Skin epidermis (tissue), 12 donors: ENCODE results near the gene CTAGE15.
"Not testable (repeated sequence)": the region's sequence is repeated elsewhere in the genome, so short reads cannot be mapped to it uniquely, and the experiment has no call there.

Source experiments
- H3K27ac ChIP-seq, 21 experiments: fragments of 200-600 bp; sonication (generic) in 11 of 21; one replicate each; pipeline ENCODE4 v1.5.0; 2020; ENCODE audit warnings: mild to moderate bottlenecking in 3 of 21, inconsistent platforms in 2 of 21, moderate library complexity in 2 of 21
- H3K4me3 ChIP-seq, 7 experiments: fragments of 200-600 bp; sonication (generic) in 2 of 7; one replicate each; pipeline ENCODE4 v1.5.0; 2020; ENCODE audit warnings: inconsistent platforms in 2 of 7, mild to moderate bottlenecking in 2 of 7, moderate library complexity in 1 of 7

The CTAGE15 gene, protein sequence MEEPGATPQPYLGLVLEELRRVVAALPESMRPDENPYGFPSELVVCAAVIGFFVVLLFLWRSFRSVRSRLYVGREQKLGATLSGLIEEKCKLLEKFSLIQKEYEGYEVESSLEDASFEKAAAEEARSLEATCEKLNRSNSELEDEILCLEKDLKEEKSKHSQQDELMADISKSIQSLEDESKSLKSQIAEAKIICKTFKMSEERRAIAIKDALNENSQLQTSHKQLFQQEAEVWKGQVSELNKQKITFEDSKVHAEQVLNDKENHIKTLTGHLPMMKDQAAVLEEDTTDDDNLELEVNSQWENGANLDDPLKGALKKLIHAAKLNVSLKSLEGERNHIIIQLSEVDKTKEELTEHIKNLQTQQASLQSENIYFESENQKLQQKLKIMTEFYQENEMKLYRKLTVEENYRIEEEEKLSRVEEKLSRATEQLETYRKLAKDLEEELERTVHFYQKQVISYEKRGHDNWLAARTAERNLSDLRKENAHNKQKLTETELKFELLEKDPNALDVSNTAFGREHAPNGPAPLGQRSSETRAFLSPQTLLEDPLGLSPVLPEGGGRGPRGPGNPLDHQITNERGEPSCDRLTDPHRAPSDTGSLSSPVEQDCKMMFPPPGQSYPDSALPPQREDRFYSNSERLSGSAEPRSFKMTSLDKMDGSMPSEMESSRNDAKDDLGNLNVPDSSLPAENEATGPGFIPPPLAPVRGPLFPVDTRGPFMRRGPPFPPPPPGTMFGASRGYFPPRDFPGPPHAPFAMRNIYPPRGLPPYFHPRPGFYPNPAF

DNA sequence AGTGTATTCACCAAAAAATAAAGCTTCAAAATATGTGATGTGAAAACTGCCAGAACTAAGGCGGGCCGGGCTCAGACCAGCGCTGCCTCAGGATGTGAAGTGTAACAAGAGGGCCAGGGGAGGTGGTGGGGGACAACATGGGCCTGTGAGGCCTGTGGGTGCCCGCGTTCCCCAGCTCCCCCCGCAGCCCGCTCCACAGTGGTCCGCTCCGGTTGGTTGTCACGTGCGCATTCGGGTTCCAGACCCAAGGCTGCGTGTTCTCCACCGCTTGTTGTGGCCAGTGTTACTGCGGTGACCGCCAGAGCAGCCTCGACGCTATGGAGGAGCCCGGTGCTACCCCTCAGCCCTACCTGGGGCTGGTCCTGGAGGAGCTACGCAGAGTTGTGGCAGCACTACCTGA is at the start of gene CTAGE15:
TSS of gene CTAGE15 (plus strand) at position 301 of the 400 bp plus-strand sequence. CDS start at position 318, 17 bp downstream.
- H3K27ac ChIP-seq, H3K4me3 ChIP-seq: not testable (repeated sequence)

DNA sequence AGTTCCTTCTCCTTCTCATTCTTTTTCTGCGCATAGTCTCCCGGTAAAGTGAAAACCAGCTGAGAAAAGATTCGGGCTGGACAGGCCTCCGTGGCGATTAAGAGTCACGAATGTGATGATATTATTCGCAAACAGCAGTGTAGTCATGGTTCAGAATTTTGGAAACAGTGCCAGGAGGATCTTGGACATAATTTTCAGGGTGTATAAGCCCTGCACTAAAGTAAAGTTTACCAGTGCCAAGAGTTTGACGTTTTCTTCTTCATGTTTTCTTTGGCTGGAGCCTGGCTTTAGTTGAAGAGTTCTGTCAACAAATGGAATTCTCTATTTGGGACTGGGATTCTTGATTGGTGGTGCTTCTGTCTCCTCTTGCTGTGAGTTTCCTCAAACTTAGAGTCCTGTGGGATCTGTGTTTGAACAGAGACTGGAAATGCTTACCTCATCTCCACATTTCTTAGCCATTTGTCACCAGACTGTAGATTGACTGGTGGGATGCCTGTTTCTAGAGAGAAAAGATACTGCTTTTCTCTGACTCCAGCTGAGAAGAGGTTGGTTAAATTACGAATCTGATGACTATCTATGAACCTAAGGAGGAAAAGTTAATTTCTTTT is 49.2 kb upstream of the CTAGE15 start:
- not testable (repeated sequence) for H3K27ac ChIP-seq, H3K4me3 ChIP-seq

DNA sequence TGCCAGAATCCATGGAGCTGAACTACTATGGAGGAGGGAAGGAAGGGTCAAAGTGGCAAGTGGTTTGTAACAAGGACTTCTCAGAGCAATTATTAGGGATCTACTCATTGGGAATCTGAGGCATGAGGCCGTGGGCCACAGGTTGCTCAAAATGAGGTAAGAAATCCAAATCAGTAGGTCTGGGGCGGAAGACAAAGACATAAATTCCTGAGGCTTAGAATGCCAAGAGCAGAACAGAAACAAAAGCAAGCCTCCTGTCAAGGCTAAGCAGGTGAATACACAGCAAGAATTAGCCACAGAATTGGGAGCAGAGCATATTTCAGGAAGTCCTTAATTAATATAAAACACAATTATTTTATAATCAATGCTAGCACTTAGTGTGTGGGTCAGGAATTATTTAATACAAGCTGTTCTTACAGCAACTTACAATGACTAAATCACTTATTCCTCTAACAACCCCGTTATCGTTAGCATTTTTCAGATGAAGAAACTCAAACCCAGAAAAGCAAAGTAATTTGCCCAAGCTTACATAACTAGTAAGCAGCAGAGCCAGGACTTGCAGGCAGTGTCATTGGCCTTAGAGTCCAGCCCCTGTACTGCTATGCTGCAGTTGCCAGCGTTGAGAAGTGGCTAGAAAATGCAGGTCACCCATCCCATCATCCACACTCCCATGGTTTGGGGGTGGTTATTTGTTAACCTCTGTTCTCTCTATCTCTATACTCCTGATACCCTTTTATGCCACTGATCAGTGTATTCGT is 40.3 kb upstream of the CTAGE15 start:
- not testable (repeated sequence) for H3K27ac ChIP-seq

DNA sequence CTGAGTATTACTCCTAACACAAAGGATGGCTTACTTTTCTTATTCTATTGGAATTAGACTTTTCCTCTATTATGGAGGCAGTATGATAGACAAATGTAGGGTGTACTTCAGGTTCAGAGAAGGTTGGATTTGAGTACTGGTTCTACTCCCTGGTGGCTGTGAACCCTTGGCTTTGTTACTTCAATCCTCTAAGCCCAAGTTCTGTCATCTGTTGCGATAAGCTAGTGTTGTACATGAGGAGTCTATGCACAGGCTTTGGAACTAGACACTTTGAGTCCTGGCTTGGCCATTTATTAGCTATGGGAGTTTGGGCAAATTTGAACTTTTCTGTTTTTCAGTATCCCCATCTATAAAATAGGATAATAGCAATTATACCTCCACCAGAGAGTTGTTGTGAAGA is 39.7 kb upstream of the CTAGE15 start:
- not testable (repeated sequence) for H3K27ac ChIP-seq, H3K4me3 ChIP-seq

More for the DNA sequence above, 40.3 kb upstream of the CTAGE15 start:
- not testable (repeated sequence) for H3K4me3 ChIP-seq

DNA sequence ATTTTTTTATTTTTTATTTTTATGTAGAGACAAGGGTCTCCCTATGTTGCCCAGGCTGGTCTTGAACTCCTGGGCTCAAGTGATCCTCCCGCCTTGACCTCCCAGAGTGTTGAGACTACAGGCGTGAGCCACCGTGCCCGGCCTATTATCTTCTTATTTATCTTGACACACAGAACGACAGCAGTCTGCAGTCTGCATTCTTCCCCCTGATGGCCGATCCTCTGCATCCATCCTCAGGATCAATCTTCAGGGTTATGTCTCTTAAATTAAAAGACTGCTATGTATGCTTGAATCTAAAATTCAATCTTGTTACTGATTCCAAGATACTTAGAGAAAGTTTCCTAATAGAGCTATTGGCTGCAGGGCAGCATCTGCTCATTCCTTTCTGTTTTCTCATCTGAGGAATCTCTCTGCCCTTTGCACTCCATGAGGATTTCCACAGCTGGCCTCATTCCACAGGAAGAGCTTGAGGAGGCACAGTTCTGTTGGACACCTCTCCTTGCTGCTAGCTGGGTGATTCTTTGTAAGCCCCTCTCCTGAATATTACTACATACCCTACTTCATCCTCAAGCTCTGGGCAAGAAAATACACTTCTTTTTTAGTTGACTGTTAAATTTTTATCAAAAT is 38.3 kb upstream of the CTAGE15 start:
- not testable (repeated sequence) for H3K27ac ChIP-seq, H3K4me3 ChIP-seq

DNA sequence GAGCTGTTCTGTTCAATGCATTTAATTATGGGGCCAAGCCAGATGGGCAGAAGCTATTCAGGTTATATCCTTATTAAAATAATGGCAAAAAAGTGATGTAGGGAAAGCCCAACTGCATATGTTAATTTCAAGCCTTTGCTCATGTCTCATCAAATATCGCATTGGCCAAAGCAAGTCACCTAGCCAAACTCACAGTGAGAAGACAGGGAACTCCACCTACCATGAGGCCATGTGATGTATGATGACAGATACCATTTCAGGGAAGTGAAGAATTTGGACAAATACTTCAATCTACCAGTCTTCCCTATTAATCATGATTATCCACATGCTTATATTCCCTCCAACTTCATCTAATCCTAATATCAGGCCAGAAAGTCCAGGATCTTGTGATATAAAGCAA is 35.2 kb upstream of the CTAGE15 start:
- H3K4me3 ChIP-seq, H3K27ac ChIP-seq: not testable (repeated sequence)

DNA sequence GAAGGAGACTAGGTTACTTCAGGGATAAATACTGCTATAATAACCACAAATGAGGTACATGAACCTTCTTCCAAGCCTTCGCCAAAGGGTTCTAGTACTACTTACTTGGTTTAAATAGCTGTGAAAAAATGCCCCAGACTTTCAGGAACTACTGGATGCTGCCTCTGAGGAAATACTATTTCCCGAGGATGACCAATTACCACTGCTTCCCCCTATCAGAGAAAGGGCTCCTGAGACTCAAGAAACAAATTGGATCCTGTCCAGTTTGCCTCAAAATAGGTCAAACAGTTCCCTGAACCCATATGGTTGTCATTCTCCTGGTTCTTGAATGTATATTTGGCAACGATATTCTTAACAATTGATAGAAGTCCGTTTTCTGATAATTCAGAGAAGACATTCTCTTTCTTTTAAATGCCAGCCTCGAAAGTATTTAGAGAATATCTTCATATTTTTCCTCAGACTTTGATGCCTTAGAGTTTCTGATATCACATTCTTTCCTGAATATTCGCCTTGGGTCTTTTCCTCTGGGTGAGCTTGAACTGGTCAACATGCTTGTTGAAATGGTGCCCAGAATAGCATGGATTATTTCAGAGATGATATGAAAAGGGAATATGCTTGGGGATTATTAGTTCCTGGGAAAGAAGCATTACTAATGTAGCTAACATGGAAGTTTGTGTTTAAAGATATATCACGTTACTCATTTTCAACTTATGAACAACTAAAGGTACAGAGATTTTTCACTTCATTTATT is 28.1 kb upstream of the CTAGE15 start:
- H3K27ac ChIP-seq = not testable (repeated sequence)

DNA sequence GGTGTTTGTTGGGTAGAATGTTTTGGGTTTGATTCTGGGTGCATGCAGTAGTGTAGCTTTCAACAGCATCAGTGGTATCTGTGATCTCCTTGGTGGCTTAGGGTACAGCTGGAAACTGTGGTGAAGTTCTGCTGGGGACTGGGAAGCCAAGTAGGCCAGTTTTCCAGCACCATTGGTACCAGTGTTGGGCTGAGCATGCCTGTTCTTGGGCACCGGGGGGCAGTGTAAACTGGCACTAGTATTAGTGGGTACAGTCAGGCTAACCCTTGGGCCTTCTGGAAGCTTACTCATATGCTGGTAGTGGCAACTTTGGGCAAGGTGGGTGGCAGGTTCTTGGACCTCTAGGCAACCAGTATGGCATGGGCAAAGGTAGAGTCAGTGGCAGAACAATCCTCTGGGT is 15.6 kb upstream of the CTAGE15 start:
- H3K27ac ChIP-seq, H3K4me3 ChIP-seq: not testable (repeated sequence)

More for the DNA sequence above, 28.1 kb upstream of the CTAGE15 start:
- H3K4me3 ChIP-seq = not testable (repeated sequence)

DNA sequence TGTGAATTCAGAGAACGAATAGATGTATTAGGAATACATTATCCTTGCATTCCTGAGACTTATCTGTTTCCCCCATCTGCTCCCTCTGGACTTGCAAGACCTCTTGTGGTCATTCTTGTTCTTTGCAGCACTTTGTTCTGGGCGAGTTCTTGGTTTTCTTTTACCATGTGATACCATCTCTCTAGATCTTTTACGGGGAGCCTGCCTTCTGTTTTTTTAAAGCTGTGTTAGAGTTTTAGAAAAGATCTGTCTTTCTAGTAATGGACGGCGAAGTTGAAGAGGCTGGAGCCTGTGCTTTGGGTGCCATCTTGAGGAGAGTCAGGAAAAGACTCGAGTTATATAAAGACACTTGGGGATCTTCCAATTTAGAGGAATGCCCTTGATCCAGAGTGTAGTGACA is 8.3 kb upstream of the CTAGE15 start:
- not testable (repeated sequence) for H3K4me3 ChIP-seq, H3K27ac ChIP-seq

DNA sequence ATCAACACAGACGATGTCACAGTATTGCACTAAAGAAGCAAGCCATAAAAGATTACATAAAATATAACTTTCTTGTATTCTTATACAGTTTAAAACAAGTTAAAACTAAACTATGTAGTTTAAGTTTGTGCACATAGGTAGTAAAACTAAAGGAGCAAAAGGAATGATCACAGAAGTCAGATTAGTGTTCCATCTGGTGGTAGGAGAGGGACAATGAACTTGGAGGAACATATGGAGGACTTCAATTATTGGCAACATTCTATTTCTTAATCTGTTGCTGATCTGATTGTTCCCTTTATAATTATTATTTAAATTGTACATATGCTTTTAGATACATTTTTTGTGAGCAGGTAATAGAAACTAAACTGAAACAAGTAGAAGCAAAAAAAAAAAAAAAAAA is 5.6 kb upstream of the CTAGE15 start:
- not testable (repeated sequence) for H3K4me3 ChIP-seq, H3K27ac ChIP-seq

DNA sequence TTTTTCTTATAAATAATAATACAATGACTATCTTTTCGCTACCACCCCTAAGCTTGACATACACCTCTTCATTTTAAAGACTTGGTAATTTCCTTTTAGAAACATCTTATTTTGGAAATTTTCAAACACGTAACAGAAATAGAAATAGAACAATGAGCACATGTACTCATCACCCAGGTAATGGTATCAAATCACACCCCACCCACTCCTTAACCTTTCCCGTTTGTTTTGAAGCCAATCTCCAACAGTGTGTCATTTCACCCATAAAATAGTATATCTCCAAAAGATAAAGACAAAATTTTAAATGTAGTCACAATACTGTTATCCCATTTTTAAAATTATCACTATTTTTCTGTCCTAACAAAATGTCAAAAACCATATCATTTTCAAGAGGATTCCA is 16.6 kb downstream of the CTAGE15 start:
- H3K27ac ChIP-seq, H3K4me3 ChIP-seq: not testable (repeated sequence)

DNA sequence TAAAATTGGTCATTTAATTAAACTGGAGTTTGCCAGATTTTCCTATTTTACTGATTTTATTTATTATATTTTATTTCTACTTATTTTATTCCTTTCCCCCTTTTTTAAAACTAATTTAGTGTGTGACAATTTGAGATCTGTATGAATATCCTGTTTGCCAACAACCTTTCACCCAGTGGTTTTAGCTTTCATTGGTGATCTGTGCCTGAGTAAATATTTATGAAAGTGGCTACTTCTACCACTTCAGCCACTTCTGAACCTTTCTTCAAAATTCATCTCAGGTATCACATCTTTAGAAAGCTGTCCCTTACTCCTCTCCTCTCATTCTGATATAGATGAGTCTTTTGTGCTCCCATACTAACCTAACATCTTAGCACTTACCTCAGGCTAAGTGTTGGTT is 18.3 kb downstream of the CTAGE15 start:
- H3K27ac ChIP-seq, H3K4me3 ChIP-seq: not testable (repeated sequence)

DNA sequence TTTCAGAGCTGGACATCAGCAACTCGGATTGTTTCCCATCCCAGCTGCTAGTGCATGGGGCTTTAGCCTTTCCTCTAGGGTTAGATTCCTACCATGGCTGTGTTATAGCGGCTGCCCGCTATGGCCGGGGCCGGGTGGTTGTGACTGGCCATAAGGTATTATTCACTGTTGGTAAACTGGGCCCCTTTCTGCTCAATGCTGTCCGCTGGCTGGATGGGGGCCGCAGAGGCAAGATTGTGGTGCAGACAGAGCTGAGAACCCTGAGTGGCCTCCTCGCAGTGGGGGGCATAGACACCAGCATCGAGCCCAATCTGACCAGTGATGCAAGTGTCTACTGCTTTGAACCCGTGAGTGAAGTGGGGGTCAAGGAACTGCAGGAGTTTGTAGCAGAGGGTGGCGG is 26.5 kb downstream of the CTAGE15 start:
- H3K4me3 ChIP-seq, H3K27ac ChIP-seq: not testable (repeated sequence)

DNA sequence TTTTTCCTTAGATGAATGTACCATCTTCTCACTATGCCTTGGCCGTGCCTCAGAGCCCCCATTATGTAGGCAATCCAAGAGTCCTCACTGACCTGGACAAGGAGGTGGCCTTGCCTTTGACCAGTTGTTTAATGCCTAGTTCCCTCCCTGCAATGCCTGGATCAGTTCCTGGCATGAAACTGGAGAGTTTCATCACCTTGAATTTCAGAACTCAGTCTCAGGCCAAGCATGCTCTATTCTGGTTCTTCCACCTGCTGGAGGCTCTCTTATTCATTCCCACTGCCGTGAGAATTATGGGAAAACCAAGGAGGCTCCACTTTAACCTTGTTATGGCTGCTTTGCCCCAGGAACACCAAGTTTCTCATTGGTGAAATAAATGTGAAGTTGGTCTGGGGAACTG is 31.9 kb downstream of the CTAGE15 start:
- H3K4me3 ChIP-seq, H3K27ac ChIP-seq: not testable (repeated sequence)

DNA sequence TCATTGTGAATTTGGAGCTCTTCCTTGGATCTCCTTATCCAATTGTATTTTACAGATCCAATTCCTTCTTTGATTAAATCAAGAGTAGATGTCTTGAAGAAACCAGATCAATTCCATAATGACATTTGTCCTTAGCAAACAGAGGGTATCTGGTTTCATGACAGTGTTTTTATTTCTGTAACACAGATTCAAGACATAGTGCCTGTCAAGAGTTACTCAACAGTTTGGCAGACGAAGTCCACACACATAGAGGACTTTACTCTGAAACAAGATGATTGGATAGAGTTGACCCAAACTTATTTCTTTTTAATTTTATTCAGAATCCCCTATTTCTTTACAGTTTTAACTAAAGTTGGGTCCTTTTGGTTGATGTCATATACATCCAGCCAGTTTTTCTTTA is 34.5 kb downstream of the CTAGE15 start:
- not testable (repeated sequence) for H3K4me3 ChIP-seq, H3K27ac ChIP-seq

DNA sequence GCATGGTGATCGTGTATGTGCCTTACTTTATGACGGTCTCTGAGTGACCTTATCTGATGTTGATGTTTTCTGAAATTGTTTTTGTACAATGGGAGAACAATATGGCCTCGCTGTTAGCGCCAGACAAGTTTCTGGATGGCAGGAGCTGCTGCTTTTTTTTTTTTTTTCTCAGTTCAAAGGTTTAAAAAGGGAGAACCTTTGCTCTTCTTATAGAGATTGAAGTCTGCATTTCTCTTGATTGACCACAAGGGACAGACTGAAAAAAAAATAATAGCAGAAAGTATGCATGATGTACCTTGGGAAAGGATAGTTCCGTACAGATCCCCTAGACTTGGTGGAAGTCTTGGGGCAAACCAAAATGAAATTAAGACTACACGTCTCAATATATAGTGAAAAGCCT is 43.9 kb downstream of the CTAGE15 start:
- H3K27ac ChIP-seq, H3K4me3 ChIP-seq: not testable (repeated sequence)

DNA sequence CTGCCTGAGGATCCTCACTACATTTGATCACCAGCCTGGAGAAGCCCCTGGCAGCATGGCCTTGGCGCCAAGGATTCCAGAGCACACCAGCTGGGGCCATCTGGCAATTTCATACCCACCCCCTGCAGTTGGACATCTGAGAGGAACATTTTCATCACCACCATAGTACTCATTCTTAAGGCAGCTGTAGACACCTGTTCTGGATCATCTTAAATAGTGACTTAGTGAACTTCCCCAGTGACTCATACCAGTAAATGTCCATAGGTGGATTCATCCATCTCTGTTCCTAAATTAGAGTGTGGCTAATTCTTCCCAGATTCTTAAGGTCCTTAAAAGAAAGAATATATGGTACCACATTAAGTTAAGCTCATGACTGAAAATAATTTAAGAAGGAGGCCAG is 45.6 kb downstream of the CTAGE15 start:
- not testable (repeated sequence) for H3K27ac ChIP-seq, H3K4me3 ChIP-seq

DNA sequence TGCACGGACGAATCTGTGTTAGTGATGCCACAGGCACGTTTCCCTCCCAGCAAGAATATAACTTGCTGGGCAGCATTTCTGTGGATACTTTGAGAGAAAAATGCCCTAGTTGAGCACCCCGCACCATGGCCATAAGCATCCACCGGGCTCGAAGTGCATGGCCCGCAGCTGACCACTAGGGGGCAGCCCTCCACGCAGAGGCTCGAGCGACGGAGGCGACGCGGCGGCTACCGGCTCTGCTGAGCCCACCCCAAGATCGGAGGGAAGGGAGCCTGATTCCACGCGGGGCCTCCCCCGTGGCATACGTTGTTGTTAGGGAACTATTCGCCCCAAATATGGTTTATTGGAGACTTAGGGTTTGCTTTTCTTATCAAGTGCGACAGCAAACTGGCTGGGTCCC is 48.5 kb downstream of the CTAGE15 start:
- H3K4me3 ChIP-seq, H3K27ac ChIP-seq: not testable (repeated sequence)

DNA sequence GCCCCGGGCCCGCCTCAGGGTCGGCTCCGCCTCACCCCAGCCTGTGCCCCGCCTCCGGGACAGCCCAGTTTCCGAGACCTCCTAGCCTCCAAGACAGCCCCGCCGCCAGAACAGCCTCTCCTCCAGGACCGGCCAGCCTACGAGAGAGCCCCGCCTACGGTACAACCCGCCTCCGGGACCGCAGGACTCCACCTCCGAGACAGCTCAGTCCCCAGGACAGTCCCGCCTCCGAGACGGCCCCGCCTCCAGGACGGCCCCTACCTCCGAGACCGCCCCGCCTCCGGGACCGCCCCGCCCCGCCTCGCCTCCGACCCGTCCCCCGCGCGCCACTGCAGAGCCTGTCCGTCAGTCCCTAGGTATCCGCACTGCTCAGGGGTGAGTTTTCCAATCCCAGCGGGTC is 49.0 kb downstream of the CTAGE15 start, which contains the start of gene TCAF2:
TSS of gene TCAF2 (plus strand) at position 329 of the 400 bp plus-strand sequence.
- H3K27ac ChIP-seq, H3K4me3 ChIP-seq: not testable (repeated sequence)
